Measurements from ENCODE around the gene IL31RA. TPM values are rescaled to one million over a fixed set of nuclear protein-coding genes. Genes with fewer than 3 reads are reported as not detected.

IL31RA gene
- total RNA-seq, 1 donor from 2014 or later, result 1.2 TPM

DNA sequence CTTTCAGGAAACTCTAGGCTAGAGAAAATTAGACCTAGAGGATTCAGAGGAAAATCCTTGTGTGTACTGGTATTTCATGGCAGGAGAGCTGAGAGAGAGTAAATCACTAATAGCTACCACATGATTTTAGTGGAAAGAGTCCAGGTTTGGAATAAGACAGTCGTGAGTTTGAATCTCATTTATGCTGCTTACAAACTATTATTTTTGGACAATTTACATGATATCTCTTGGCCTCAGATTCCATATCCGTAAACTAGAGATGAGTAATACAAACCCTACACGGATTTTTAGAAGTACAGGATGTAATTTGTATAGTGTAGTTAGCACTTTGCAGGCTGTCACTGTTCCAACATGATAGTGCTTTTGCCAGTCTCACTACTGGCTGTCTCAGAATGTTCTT, 2.7 kb downstream of the IL31RA start:
- TF ChIP-seq, protein P1, sequence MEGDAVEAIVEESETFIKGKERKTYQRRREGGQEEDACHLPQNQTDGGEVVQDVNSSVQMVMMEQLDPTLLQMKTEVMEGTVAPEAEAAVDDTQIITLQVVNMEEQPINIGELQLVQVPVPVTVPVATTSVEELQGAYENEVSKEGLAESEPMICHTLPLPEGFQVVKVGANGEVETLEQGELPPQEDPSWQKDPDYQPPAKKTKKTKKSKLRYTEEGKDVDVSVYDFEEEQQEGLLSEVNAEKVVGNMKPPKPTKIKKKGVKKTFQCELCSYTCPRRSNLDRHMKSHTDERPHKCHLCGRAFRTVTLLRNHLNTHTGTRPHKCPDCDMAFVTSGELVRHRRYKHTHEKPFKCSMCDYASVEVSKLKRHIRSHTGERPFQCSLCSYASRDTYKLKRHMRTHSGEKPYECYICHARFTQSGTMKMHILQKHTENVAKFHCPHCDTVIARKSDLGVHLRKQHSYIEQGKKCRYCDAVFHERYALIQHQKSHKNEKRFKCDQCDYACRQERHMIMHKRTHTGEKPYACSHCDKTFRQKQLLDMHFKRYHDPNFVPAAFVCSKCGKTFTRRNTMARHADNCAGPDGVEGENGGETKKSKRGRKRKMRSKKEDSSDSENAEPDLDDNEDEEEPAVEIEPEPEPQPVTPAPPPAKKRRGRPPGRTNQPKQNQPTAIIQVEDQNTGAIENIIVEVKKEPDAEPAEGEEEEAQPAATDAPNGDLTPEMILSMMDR (IDR thresholded peaks at IDR 0.05; ENCODE audit: insufficient read depth, low read length, poor library complexity, severe bottlenecking), result no peak
- Histone ChIP-seq H3K27me3 (ENCODE audit: control insufficient read depth, insufficient read depth, low read length) (no peaks in the 10 kb centered on the region), H3K36me3 (ENCODE audit: control insufficient read depth, insufficient read depth, low read length) (no peaks in the 10 kb centered on the region), H3K4me3 (ENCODE audit: low read depth, low read length) (no peak overlapping the region)
- DNase-seq (ENCODE audit: low read depth), result no peak

DNA sequence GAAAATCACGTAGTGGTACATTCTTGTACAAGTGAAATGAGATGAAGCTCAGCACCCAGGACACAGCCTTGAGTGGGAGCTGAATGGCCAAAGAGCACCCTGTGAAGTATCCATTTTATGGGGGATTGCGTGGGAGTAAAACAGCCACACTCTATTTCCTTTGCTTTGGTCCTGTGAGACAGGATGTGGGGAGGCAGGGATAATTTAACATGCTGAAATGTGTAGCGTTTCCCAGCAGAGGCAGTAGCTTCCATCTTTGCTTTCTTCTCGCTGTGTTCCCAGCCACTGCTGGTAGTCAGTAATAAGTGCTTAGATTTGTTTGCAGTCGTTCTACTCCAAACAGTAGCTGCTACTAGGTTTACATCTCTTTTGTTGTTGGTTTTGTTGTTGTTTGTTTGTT, 4.4 kb downstream of the IL31RA start:
- DNase-seq (ENCODE audit: low read depth), result no peak
- no peaks in the 10 kb centered on the region for H3K27me3 ChIP-seq (ENCODE audit: control insufficient read depth, insufficient read depth, low read length)
- H3K36me3 ChIP-seq (ENCODE audit: control insufficient read depth, insufficient read depth, low read length), result no peaks in the 10 kb centered on the region
- TF ChIP-seq, protein P1 (IDR thresholded peaks at IDR 0.05; ENCODE audit: insufficient read depth, low read length, poor library complexity, severe bottlenecking), result no peak
- H3K4me3 ChIP-seq (ENCODE audit: low read depth, low read length), result no peak overlapping the region

DNA sequence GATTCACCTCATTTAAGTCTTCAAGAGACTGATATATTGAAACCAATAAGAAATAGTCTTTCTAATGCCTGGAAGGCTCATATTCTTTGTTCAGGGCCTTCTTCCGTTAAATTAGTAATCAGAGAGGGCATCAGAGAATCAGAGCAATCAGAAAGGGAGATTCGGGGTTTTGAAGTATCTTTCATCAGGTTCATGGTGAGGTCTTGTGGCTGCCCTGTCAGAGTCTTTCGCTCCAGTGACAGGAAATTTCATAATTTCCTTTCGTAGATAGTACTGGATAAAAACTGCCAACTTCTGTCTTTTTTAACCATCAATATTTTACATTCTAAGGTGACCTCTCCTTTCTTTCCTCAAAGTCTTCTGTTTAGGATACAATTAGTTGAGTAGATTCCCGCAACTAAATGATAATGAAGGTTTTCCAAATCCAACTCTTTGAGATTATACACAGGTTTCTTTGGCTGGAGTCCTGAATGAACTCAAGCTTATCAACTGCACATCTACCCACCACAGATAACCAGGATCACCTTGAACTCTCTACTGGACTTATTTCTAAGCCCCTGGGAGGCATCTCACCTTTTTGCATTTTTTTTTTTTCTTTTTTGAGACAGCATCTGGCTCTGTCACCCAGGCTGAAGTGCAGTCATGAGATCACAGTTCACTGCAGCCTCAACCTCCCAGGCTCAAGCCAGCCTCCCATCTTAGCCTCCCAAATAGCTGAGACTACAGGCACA, 5.5 kb downstream of the IL31RA start:
- no peak for DNase-seq (ENCODE audit: low read depth)
- Histone ChIP-seq H3K4me3 (ENCODE audit: low read depth, low read length) (no peak overlapping the region), H3K36me3 (ENCODE audit: control insufficient read depth, insufficient read depth, low read length) (no peaks in the 10 kb centered on the region), H3K27me3 (ENCODE audit: control insufficient read depth, insufficient read depth, low read length) (no peaks in the 10 kb centered on the region)
- TF ChIP-seq, protein P1 (IDR thresholded peaks at IDR 0.05; ENCODE audit: insufficient read depth, low read length, poor library complexity, severe bottlenecking), result no peak

DNA sequence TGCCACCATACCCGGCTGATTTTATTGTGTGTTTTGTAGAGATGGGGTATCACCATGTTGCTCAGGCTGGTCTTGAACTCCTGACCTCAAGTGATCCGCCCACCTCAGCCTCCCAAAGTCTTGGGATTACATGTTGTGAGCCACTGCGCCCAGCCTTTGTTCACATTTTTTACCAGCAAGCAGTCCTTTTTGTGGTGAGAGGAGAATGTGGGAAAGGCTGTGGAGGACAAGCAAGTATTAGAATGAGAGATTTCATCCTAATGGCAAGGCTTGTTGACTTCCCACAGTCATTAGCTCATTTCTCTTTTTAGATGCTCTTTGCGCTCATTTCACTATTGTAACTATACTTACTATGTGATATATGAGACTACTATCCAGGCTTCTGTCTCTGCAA, 6.1 kb downstream of the IL31RA start:
- TF ChIP-seq, protein P1 (IDR thresholded peaks at IDR 0.05; ENCODE audit: insufficient read depth, low read length, poor library complexity, severe bottlenecking), result no peak
- Histone ChIP-seq H3K27me3 (ENCODE audit: control insufficient read depth, insufficient read depth, low read length) (no peaks in the 10 kb centered on the region), H3K4me3 (ENCODE audit: low read depth, low read length) (no peak overlapping the region), H3K36me3 (ENCODE audit: control insufficient read depth, insufficient read depth, low read length) (no peaks in the 10 kb centered on the region)
- no peak for DNase-seq (ENCODE audit: low read depth)

DNA sequence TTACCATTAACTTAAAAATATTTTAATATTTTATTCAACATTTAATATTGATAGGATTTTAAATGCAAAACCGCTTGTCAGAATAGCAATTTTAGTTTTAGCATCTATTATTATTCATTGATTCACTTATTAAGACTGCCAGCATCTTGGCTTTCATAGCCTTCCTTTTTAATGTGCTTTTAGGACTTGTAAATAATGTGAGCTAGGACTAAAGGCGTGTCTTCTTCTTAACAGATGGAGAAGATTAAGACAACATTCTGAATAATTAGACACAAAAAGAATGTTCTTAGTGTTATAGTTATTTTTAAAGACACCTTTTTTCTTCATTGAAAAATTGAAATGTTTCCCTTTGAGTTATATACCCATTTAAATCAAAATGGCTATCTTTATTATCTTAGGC, 6.9 kb downstream of the IL31RA start:
- TF ChIP-seq, protein P1 (IDR thresholded peaks at IDR 0.05; ENCODE audit: insufficient read depth, low read length, poor library complexity, severe bottlenecking), result no peak
- Histone ChIP-seq H3K36me3 (ENCODE audit: control insufficient read depth, insufficient read depth, low read length) (no peaks in the 10 kb centered on the region), H3K4me3 (ENCODE audit: low read depth, low read length) (no peak overlapping the region), H3K27me3 (ENCODE audit: control insufficient read depth, insufficient read depth, low read length) (no peaks in the 10 kb centered on the region)
- DNase-seq (ENCODE audit: low read depth), result no peak

DNA sequence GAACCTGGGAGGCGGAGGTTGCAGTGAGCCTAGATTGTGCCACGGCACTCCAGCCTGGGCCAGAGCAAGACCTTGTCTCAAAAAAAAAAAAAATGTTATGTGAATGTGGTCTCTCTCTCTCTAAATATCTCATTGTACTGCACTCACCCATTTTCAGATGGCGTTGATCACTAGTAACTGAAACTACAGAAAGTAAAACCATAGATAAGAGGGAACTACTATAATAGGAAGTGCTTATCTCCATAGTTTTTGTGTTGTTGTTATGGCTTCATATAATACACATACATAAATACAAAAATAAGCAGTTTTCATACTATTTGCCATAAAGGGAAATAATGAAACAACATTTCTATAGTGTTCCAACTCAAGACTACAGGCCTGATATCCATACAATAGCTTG, 9.1 kb downstream of the IL31RA start:
- no peaks in the 10 kb centered on the region for H3K36me3 ChIP-seq (ENCODE audit: control insufficient read depth, insufficient read depth, low read length)
- TF ChIP-seq, protein P1 (IDR thresholded peaks at IDR 0.05; ENCODE audit: insufficient read depth, low read length, poor library complexity, severe bottlenecking), result no peak
- H3K27me3 ChIP-seq (ENCODE audit: control insufficient read depth, insufficient read depth, low read length), result no peaks in the 10 kb centered on the region
- no peak overlapping the region for H3K4me3 ChIP-seq (ENCODE audit: low read depth, low read length)
- no peak for DNase-seq (ENCODE audit: low read depth)

All from kidney epithelial cell (primary cell).